Measurements from ENCODE around the gene RSRC1.

Gene RSRC1

GRCh38 chr3:158470944-158471638 lies 361.2 kb downstream of the RSRC1 start:
- Histone ChIP-seq H4K8ac (ENCODE audit: low read depth, low read length) (no peak overlapping the region), H3K4me2 (ENCODE audit: insufficient read depth, low read length, poor library complexity, severe bottlenecking) (no peak overlapping the region), H2BK12ac (ENCODE audit: low read length) (no peak overlapping the region), H3K9me3 (replicated peaks in 1 of 2; ENCODE audit: control insufficient read depth in 2 of 2, insufficient read depth in 1 of 2, low read depth in 1 of 2, low read length in 2 of 2) (no peaks in the 10 kb centered on the region), H3K9ac (ENCODE audit: low read depth, low read length, poor library complexity) (no peak overlapping the region), H3K4me1 (ENCODE audit: control insufficient read depth in 2 of 2, insufficient read depth in 1 of 2, low read depth in 1 of 2, low read length in 2 of 2) (no peaks in the 10 kb centered on the region), H2BK120ac (ENCODE audit: low read depth, low read length) (no peak overlapping the region), H3K36me3 (replicated peaks in 1 of 2; ENCODE audit: control insufficient read depth in 2 of 2, insufficient read depth in 2 of 2, low read length in 2 of 2) (no peaks in the 10 kb centered on the region), H3K18ac (ENCODE audit: low read length) (no peak overlapping the region), H3K23ac (ENCODE audit: low read depth, low read length, poor library complexity) (no peak overlapping the region), H3K27me3 (ENCODE audit: control insufficient read depth in 3 of 3, insufficient read depth in 3 of 3, low read depth in 1 of 3, low read length in 3 of 3) (no peaks in the 10 kb centered on the region), H2AK5ac (ENCODE audit: low read depth, low read length) (no peak overlapping the region), H2BK5ac (ENCODE audit: low read length) (no peak overlapping the region), H2AFZ (ENCODE audit: low read length) (no peak overlapping the region), H4K91ac (ENCODE audit: low read depth, low read length, poor library complexity) (no peak overlapping the region), H3K4ac (ENCODE audit: low read length) (no peak overlapping the region), H3K14ac (ENCODE audit: low read length) (no peak overlapping the region), H3K4me3 (ENCODE audit: low read length in 2 of 2) (no peak overlapping the region), H3K27ac (replicated peaks; ENCODE audit: low read length) (no peak overlapping the region), H2BK15ac (ENCODE audit: low read length) (no peak overlapping the region), H3K79me1 (ENCODE audit: low read depth, low read length) (no peaks in the 10 kb centered on the region)
- no CpG with 5 or more reads among the region's 2 CpGs for WGBS, 2 donors (ENCODE audit: extremely low coverage in 2 of 2, insufficient read length in 2 of 2, insufficient replicate concordance in 1 of 2)
- DNase-seq (ENCODE audit: low spot score) = no peak

- no peak overlapping the region for H4K91ac ChIP-seq (ENCODE audit: low read depth, low read length, poor library complexity)
- H3K36me3 ChIP-seq (replicated peaks in 1 of 2; ENCODE audit: control insufficient read depth in 2 of 2, insufficient read depth in 2 of 2, low read length in 2 of 2) = no peaks in the 10 kb centered on the region
- DNase-seq (ENCODE audit: low spot score) = no peak
- H3K18ac ChIP-seq (ENCODE audit: low read length) = no peak overlapping the region
- no peak overlapping the region for H3K9ac ChIP-seq (ENCODE audit: low read depth, low read length, poor library complexity)
- no peak overlapping the region for H2AFZ ChIP-seq (ENCODE audit: low read length)
- no peak overlapping the region for H2AK5ac ChIP-seq (ENCODE audit: low read depth, low read length)
- no peak overlapping the region for H2BK5ac ChIP-seq (ENCODE audit: low read length)
- H3K4ac ChIP-seq (ENCODE audit: low read length) = no peak overlapping the region
- H2BK15ac ChIP-seq (ENCODE audit: low read length) = no peak overlapping the region
- no CpG with 5 or more reads among the region's 3 CpGs for WGBS, 2 donors (ENCODE audit: extremely low coverage in 2 of 2, insufficient read length in 2 of 2, insufficient replicate concordance in 1 of 2)
- H3K27me3 ChIP-seq (ENCODE audit: control insufficient read depth in 3 of 3, insufficient read depth in 3 of 3, low read depth in 1 of 3, low read length in 3 of 3) = no peaks in the 10 kb centered on the region
- no peaks in the 10 kb centered on the region for H3K9me3 ChIP-seq (replicated peaks in 1 of 2; ENCODE audit: control insufficient read depth in 2 of 2, insufficient read depth in 1 of 2, low read depth in 1 of 2, low read length in 2 of 2)
- H2BK12ac ChIP-seq (ENCODE audit: low read length) = no peak overlapping the region
- no peaks in the 10 kb centered on the region for H3K4me1 ChIP-seq (ENCODE audit: control insufficient read depth in 2 of 2, insufficient read depth in 1 of 2, low read depth in 1 of 2, low read length in 2 of 2)
- no peak overlapping the region for H3K4me2 ChIP-seq (ENCODE audit: insufficient read depth, low read length, poor library complexity, severe bottlenecking)
- H3K23ac ChIP-seq (ENCODE audit: low read depth, low read length, poor library complexity) = no peak overlapping the region
- H2BK120ac ChIP-seq (ENCODE audit: low read depth, low read length) = no peak overlapping the region
- H3K27ac ChIP-seq (replicated peaks; ENCODE audit: low read length) = no peak overlapping the region
- no peak overlapping the region for H3K4me3 ChIP-seq (ENCODE audit: low read length in 2 of 2)
- H3K14ac ChIP-seq (ENCODE audit: low read length) = no peak overlapping the region
- H3K79me1 ChIP-seq (ENCODE audit: low read depth, low read length) = no peaks in the 10 kb centered on the region
- no peak overlapping the region for H4K8ac ChIP-seq (ENCODE audit: low read depth, low read length)
These were observed 361.9 kb downstream of the RSRC1 start for GRCh38 chr3:158471639-158472294.

GRCh38 chr3:158479051-158479450 lies 369.2 kb downstream of the RSRC1 start:
- no peak overlapping the region for H2AK5ac ChIP-seq (ENCODE audit: low read depth, low read length)
- no peak overlapping the region for H2BK15ac ChIP-seq (ENCODE audit: low read length)
- H2BK120ac ChIP-seq (ENCODE audit: low read depth, low read length) = no peak overlapping the region
- H3K36me3 ChIP-seq (replicated peaks in 1 of 2; ENCODE audit: control insufficient read depth in 2 of 2, insufficient read depth in 2 of 2, low read length in 2 of 2) = no peaks in the 10 kb centered on the region
- no peak overlapping the region for H4K8ac ChIP-seq (ENCODE audit: low read depth, low read length)
- no peaks in the 10 kb centered on the region for H3K27me3 ChIP-seq (ENCODE audit: control insufficient read depth in 3 of 3, insufficient read depth in 3 of 3, low read depth in 1 of 3, low read length in 3 of 3)
- H3K4me1 ChIP-seq (ENCODE audit: control insufficient read depth in 2 of 2, insufficient read depth in 1 of 2, low read depth in 1 of 2, low read length in 2 of 2) = no peaks in the 10 kb centered on the region
- WGBS, 2 donors (ENCODE audit: extremely low coverage in 2 of 2, insufficient read length in 2 of 2, insufficient replicate concordance in 1 of 2) = no CpG with 5 or more reads among the region's 2 CpGs
- H3K23ac ChIP-seq (ENCODE audit: low read depth, low read length, poor library complexity) = no peak overlapping the region
- no peak overlapping the region for H3K4me2 ChIP-seq (ENCODE audit: insufficient read depth, low read length, poor library complexity, severe bottlenecking)
- H2AFZ ChIP-seq (ENCODE audit: low read length) = no peak overlapping the region
- no peaks in the 10 kb centered on the region for H3K9me3 ChIP-seq (replicated peaks in 1 of 2; ENCODE audit: control insufficient read depth in 2 of 2, insufficient read depth in 1 of 2, low read depth in 1 of 2, low read length in 2 of 2)
- H2BK5ac ChIP-seq (ENCODE audit: low read length) = no peak overlapping the region
- H3K4ac ChIP-seq (ENCODE audit: low read length) = no peak overlapping the region
- H3K79me1 ChIP-seq (ENCODE audit: low read depth, low read length) = no peaks in the 10 kb centered on the region
- H3K27ac ChIP-seq (replicated peaks; ENCODE audit: low read length) = no peak overlapping the region
- no peak overlapping the region for H3K9ac ChIP-seq (ENCODE audit: low read depth, low read length, poor library complexity)
- H3K14ac ChIP-seq (ENCODE audit: low read length) = no peak overlapping the region
- H4K91ac ChIP-seq (ENCODE audit: low read depth, low read length, poor library complexity) = no peak overlapping the region
- no peak overlapping the region for H3K4me3 ChIP-seq (ENCODE audit: low read length in 2 of 2)
- H2BK12ac ChIP-seq (ENCODE audit: low read length) = no peak overlapping the region
- DNase-seq (ENCODE audit: low spot score) = no peak
- H3K18ac ChIP-seq (ENCODE audit: low read length) = no peak overlapping the region

GRCh38 chr3:158483701-158484235 lies 373.9 kb downstream of the RSRC1 start:
- no peak overlapping the region for H3K27ac ChIP-seq (replicated peaks; ENCODE audit: low read length)
- H2BK5ac ChIP-seq (ENCODE audit: low read length) = no peak overlapping the region
- DNase-seq (ENCODE audit: low spot score) = no peak
- H2BK12ac ChIP-seq (ENCODE audit: low read length) = no peak overlapping the region
- H3K9ac ChIP-seq (ENCODE audit: low read depth, low read length, poor library complexity) = no peak overlapping the region
- no peak overlapping the region for H3K23ac ChIP-seq (ENCODE audit: low read depth, low read length, poor library complexity)
- H2BK120ac ChIP-seq (ENCODE audit: low read depth, low read length) = no peak overlapping the region
- no peaks in the 10 kb centered on the region for H3K4me1 ChIP-seq (ENCODE audit: control insufficient read depth in 2 of 2, insufficient read depth in 1 of 2, low read depth in 1 of 2, low read length in 2 of 2)
- H3K4ac ChIP-seq (ENCODE audit: low read length) = no peak overlapping the region
- no peak overlapping the region for H3K4me3 ChIP-seq (ENCODE audit: low read length in 2 of 2)
- H2AFZ ChIP-seq (ENCODE audit: low read length) = no peak overlapping the region
- no peak overlapping the region for H4K91ac ChIP-seq (ENCODE audit: low read depth, low read length, poor library complexity)
- no peak overlapping the region for H3K4me2 ChIP-seq (ENCODE audit: insufficient read depth, low read length, poor library complexity, severe bottlenecking)
- no peaks in the 10 kb centered on the region for H3K36me3 ChIP-seq (replicated peaks in 1 of 2; ENCODE audit: control insufficient read depth in 2 of 2, insufficient read depth in 2 of 2, low read length in 2 of 2)
- no peak overlapping the region for H2BK15ac ChIP-seq (ENCODE audit: low read length)
- no peaks in the 10 kb centered on the region for H3K79me1 ChIP-seq (ENCODE audit: low read depth, low read length)
- no peaks in the 10 kb centered on the region for H3K27me3 ChIP-seq (ENCODE audit: control insufficient read depth in 3 of 3, insufficient read depth in 3 of 3, low read depth in 1 of 3, low read length in 3 of 3)
- no peak overlapping the region for H2AK5ac ChIP-seq (ENCODE audit: low read depth, low read length)
- no peak overlapping the region for H3K18ac ChIP-seq (ENCODE audit: low read length)
- no peak overlapping the region for H4K8ac ChIP-seq (ENCODE audit: low read depth, low read length)
- no peak overlapping the region for H3K14ac ChIP-seq (ENCODE audit: low read length)
- no CpG with 5 or more reads among the region's 7 CpGs for WGBS, 2 donors (ENCODE audit: extremely low coverage in 2 of 2, insufficient read length in 2 of 2, insufficient replicate concordance in 1 of 2)
- H3K9me3 ChIP-seq (replicated peaks in 1 of 2; ENCODE audit: control insufficient read depth in 2 of 2, insufficient read depth in 1 of 2, low read depth in 1 of 2, low read length in 2 of 2) = no peaks in the 10 kb centered on the region

Data from neuronal stem cell (in vitro differentiated cells).